DND-41 (cell line): ENCODE results near the gene GSTM3.
"Not testable (repeated sequence)": the region's sequence is repeated elsewhere in the genome, so short reads cannot be mapped to it uniquely, and the experiment has no call there.

ENCODE experiments used
- ATAC-seq: fragments of 200-7000 bp; cut with Tn5 transposase; 3 replicates; pipeline ENCODE4 v1.9.1; 2021; ENCODE audit warnings: low read depth; ENCODE audit not compliant: insufficient read depth
- DNase-seq: peaks from one replicate; pipeline ENCODE4 v3.0.0-alpha.2; 2020
- H2AFZ ChIP-seq: 2 replicates; pipeline ENCODE4 v1.6.0; 2012; ENCODE audit warnings: low read depth, low read length
- H3K27ac ChIP-seq: 2 replicates; pipeline ENCODE4 v1.5.1; 2012; ENCODE audit warnings: low read length, inconsistent platforms
- H3K27me3 ChIP-seq: fragments of 200-600 bp; sonication (generic); 2 replicates; pipeline ENCODE4 v1.6.0; 2012; ENCODE audit warnings: low read length, mild to moderate bottlenecking, inconsistent platforms; ENCODE audit not compliant: insufficient read depth, poor library complexity
- H3K36me3 ChIP-seq: 2 replicates; pipeline ENCODE4 v1.5.1; 2012; ENCODE audit warnings: low read length, inconsistent platforms; ENCODE audit not compliant: insufficient read depth
- H3K4me1 ChIP-seq: 2 replicates; pipeline ENCODE4 v1.5.1; 2012; ENCODE audit warnings: mild to moderate bottlenecking, low read length; ENCODE audit not compliant: insufficient read depth
- H3K4me2 ChIP-seq: 2 replicates; pipeline ENCODE4 v1.6.0; 2012; ENCODE audit warnings: mild to moderate bottlenecking, moderate library complexity, low read length, inconsistent platforms; ENCODE audit not compliant: insufficient read depth
- H3K4me3 ChIP-seq, 2 experiments: fragments of 200-600 bp in 1 of 2; shearing (Covaris generic) in 1 of 2; 2 replicates each; pipeline ENCODE4 v1.5.1; 2012 to 2016; ENCODE audit warnings: inconsistent platforms in 2 of 2, low read length in 2 of 2, mild to moderate bottlenecking in 2 of 2, low read depth in 1 of 2, moderate library complexity in 1 of 2
- H3K79me2 ChIP-seq: 2 replicates; pipeline ENCODE4 v1.6.0; 2012; ENCODE audit warnings: low read length, inconsistent platforms; ENCODE audit not compliant: insufficient read depth
- H3K9ac ChIP-seq: 2 replicates; pipeline ENCODE4 v1.6.0; 2012; ENCODE audit warnings: low read depth, mild to moderate bottlenecking, inconsistent platforms, low read length, moderate library complexity
- H3K9me3 ChIP-seq: 2 replicates; pipeline ENCODE4 v1.5.1; 2012; ENCODE audit warnings: low read length, moderate library complexity, mild to moderate bottlenecking, inconsistent platforms; ENCODE audit not compliant: insufficient read depth, severe bottlenecking
- H4K20me1 ChIP-seq: 2 replicates; pipeline ENCODE4 v1.6.0; 2012; ENCODE audit warnings: low read length; ENCODE audit not compliant: insufficient read depth
- CTCF ChIP-seq: IDR thresholded peaks from 2 replicates; pipeline ENCODE4 v1.5.1; 2012; ENCODE audit warnings: borderline replicate concordance, low read length, moderate library complexity, mild to moderate bottlenecking; ENCODE audit not compliant: poor library complexity, severe bottlenecking; ENCODE audit errors: extremely low read depth
- EZH2 ChIP-seq: IDR thresholded peaks from 3 replicates; pipeline ENCODE4 v1.6.1; 2012; ENCODE audit warnings: borderline replicate concordance, low read depth, mild to moderate bottlenecking, moderate library complexity, low read length, inconsistent platforms; ENCODE audit not compliant: severe bottlenecking

Gene GSTM3

GRCh38 chr1:109749221-109749620, 8.4 kb upstream of the GSTM3 start:
- Histone ChIP-seq H3K4me2 (no peak overlapping the region), H3K9me3 (peaks cover 5% of the 10 kb centered on the region), H4K20me1 (no peaks in the 10 kb centered on the region), H3K27ac (no peak overlapping the region), H3K9ac (no peak overlapping the region), H3K4me1 (no peaks in the 10 kb centered on the region), H3K36me3 (no peaks in the 10 kb centered on the region), H3K79me2 (no peaks in the 10 kb centered on the region), H3K27me3 (no peaks in the 10 kb centered on the region), H3K4me3 (no peak overlapping the region), H2AFZ (no peak overlapping the region)
- ATAC-seq (no peak), DNase-seq (no peak)
- TF ChIP-seq EZH2 = no peak
- TF ChIP-seq CTCF = no peak

- not testable (repeated sequence) for H3K4me3 ChIP-seq, H3K27me3 ChIP-seq, H3K9ac ChIP-seq, H3K4me1 ChIP-seq, ATAC-seq, H2AFZ ChIP-seq, H3K27ac ChIP-seq, DNase-seq, H4K20me1 ChIP-seq, H3K9me3 ChIP-seq, H3K79me2 ChIP-seq, H3K4me2 ChIP-seq, H3K36me3 ChIP-seq
Measured at GRCh38 chr1:109748311-109748710, 7.5 kb upstream of the GSTM3 start.

GRCh38 chr1:109739738-109740614, 862 bp downstream of the GSTM3 start:
- Histone ChIP-seq H3K27ac (no peak overlapping the region), H4K20me1 (no peaks in the 10 kb centered on the region), H3K4me3 (no peak overlapping the region), H3K4me1 (no peaks in the 10 kb centered on the region), H3K9ac (no peak overlapping the region), H3K36me3 (no peaks in the 10 kb centered on the region), H2AFZ (no peak overlapping the region), H3K27me3 (peaks cover 8% of the 10 kb centered on the region), H3K9me3 (no peaks in the 10 kb centered on the region), H3K79me2 (no peaks in the 10 kb centered on the region), H3K4me2 (no peak overlapping the region)
- no peak for ATAC-seq
- no peak for DNase-seq
- TF ChIP-seq CTCF = no peak
- no peak for TF ChIP-seq EZH2

GRCh38 chr1:109733236-109733870, 7.5 kb downstream of the GSTM3 start:
- H3K27me3 ChIP-seq = peaks cover 13% of the 10 kb centered on the region
- no peak for TF ChIP-seq CTCF
- TF ChIP-seq EZH2 = no peak
- ATAC-seq = no peak
- H3K4me3 ChIP-seq = no peak overlapping the region
- H4K20me1 ChIP-seq = no peaks in the 10 kb centered on the region
- H3K36me3 ChIP-seq = no peaks in the 10 kb centered on the region
- H3K79me2 ChIP-seq = no peaks in the 10 kb centered on the region
- H3K4me2 ChIP-seq = no peak overlapping the region
- H3K9me3 ChIP-seq = no peaks in the 10 kb centered on the region
- no peak overlapping the region for H3K9ac ChIP-seq
- no peak overlapping the region for H3K27ac ChIP-seq
- no peak overlapping the region for H2AFZ ChIP-seq
- no peak for DNase-seq
- H3K4me1 ChIP-seq = no peaks in the 10 kb centered on the region
